CD8-positive, alpha-beta memory T cell (primary cell): ENCODE measurements around the gene KIAA0232. TPM values are rescaled to one million over a fixed set of nuclear protein-coding genes. Genes with fewer than 3 reads are reported as not detected.

Experiments
- CTCF ChIA-PET: fragments of 350-600 bp; sonication (Branson Sonifier 250); formaldehyde crosslinking; loops from one replicate; lab custom pipeline; 2021; ENCODE audit warnings: antibody characterized with exemption; lab: Charles Lee
- POLR2A ChIA-PET: fragments of 350-600 bp; sonication (Branson Sonifier 250); formaldehyde crosslinking; loops from one replicate; lab custom pipeline; 2021; ENCODE audit warnings: antibody characterized with exemption; lab: Charles Lee
- DNase-seq, 5 donors: peaks; one replicate each; pipeline versions ENCODE4 v3.0.0 to v3.0.0-alpha.2; 2020 to 2022; ENCODE audit warnings: mixed read lengths in 1 of 5
- H3K27ac ChIP-seq: one replicate; pipeline ENCODE4 v1.7.0; 2013; ENCODE audit warnings: low read depth, mild to moderate bottlenecking, low read length, moderate library complexity
- H3K27me3 ChIP-seq: 2 replicates; pipeline ENCODE4 v1.7.0; 2013; ENCODE audit warnings: low read length, mild to moderate bottlenecking; ENCODE audit not compliant: insufficient read depth, poor library complexity, severe bottlenecking
- H3K36me3 ChIP-seq: 2 replicates; pipeline ENCODE4 v1.7.0; 2013; ENCODE audit warnings: mild to moderate bottlenecking, low read length, moderate library complexity; ENCODE audit not compliant: insufficient read depth
- H3K4me1 ChIP-seq: 2 replicates; pipeline ENCODE4 v1.7.0; 2013; ENCODE audit warnings: mild to moderate bottlenecking, low read length, moderate library complexity; ENCODE audit not compliant: insufficient read depth
- H3K4me3 ChIP-seq: 2 replicates; pipeline ENCODE4 v1.7.0; 2013; ENCODE audit warnings: mild to moderate bottlenecking, low read length
- H3K9me3 ChIP-seq: 2 replicates; pipeline ENCODE4 v1.7.0; 2013; ENCODE audit warnings: mild to moderate bottlenecking, low read length
- H3K27ac Mint-ChIP-seq, 8 donors: one replicate each; pipeline ENCODE4 v1.8.0; 2020 to 2021; ENCODE audit warnings: mixed read lengths in 8 of 8, mild to moderate bottlenecking in 6 of 8, inconsistent platforms in 3 of 8, moderate library complexity in 3 of 8
- H3K27me3 Mint-ChIP-seq, 2 donors: one replicate each; pipeline ENCODE4 v1.8.0; 2020 to 2021; ENCODE audit warnings: mixed read lengths in 2 of 2, mild to moderate bottlenecking in 1 of 2, moderate library complexity in 1 of 2
- H3K36me3 Mint-ChIP-seq, 3 donors: one replicate each; pipeline ENCODE4 v1.8.0; 2020 to 2021; ENCODE audit warnings: mixed read lengths in 3 of 3, inconsistent platforms in 1 of 3, mild to moderate bottlenecking in 1 of 3
- H3K4me1 Mint-ChIP-seq, 3 donors: one replicate each; pipeline ENCODE4 v1.8.0; 2020 to 2021; ENCODE audit warnings: mixed read lengths in 3 of 3, inconsistent platforms in 1 of 3, mild to moderate bottlenecking in 1 of 3
- H3K4me3 Mint-ChIP-seq, 7 donors: one replicate each; pipeline ENCODE4 v1.8.0; 2020 to 2021; ENCODE audit warnings: mixed read lengths in 7 of 7, mild to moderate bottlenecking in 6 of 7, moderate library complexity in 4 of 7, inconsistent platforms in 2 of 7
- H3K9me3 Mint-ChIP-seq, 5 donors: one replicate each; pipeline ENCODE4 v1.8.0; 2020 to 2022; ENCODE audit warnings: mixed read lengths in 5 of 5, mild to moderate bottlenecking in 3 of 5, moderate library complexity in 2 of 5, inconsistent platforms in 1 of 5
- polyA plus RNA-seq: library from polyadenylated mRNA; unstranded; fragments of 300-500 nt; fragmentation: Illumina TruSeq; gene quantifications from one replicate; pipeline ENCODE4 v1.2.3, GENCODE V29; 2021
- total RNA-seq, 2 experiments: library from RNA; stranded (reverse); gene quantifications; one replicate each; pipeline ENCODE4 v1.2.3, GENCODE V29; 2021

Gene KIAA0232
- total and polyA plus RNA-seq, 3 experiments from 2014 or later: 13.6 to 16.4 (median 16.0) TPM

GRCh38 chr4:6775746-6776145 is 6.8 kb upstream of the KIAA0232 start:
- no peaks in the 10 kb centered on the region for H3K36me3 ChIP-seq
- peak overlapping the region in 3 of 8 donors; percentile 42 to 79 (median 73) for H3K27ac Mint-ChIP-seq
- ChIA-PET CTCF (interaction anchor here (0.6 to 1.4 kb wide), 3 partner anchors 15 to 98 kb away, joined by 3 to 4 read pairs (median 4); partner anchors contain the start of gene BLOC1S4), POLR2A (no interaction called here)
- H3K9me3 ChIP-seq: no peaks in the 10 kb centered on the region
- no peaks in the 10 kb centered on the region for H3K36me3 Mint-ChIP-seq
- no peaks in the 10 kb centered on the region for H3K9me3 Mint-ChIP-seq
- DNase-seq: no peak
- H3K4me3 Mint-ChIP-seq: no peak overlapping the region
- no peak overlapping the region for H3K27ac ChIP-seq
- no peak overlapping the region for H3K4me3 ChIP-seq
- H3K27me3 ChIP-seq: no peaks in the 10 kb centered on the region
- H3K4me1 Mint-ChIP-seq: peaks cover 41 to 46% (median 41%) of the 10 kb centered on the region in 3 donors
- no peaks in the 10 kb centered on the region for H3K27me3 Mint-ChIP-seq
- H3K4me1 ChIP-seq: peaks cover 30% of the 10 kb centered on the region

GRCh38 chr4:6776920-6777635 is 5.4 kb upstream of the KIAA0232 start:
- H3K4me3 Mint-ChIP-seq: peak overlapping the region; percentile 24 to 78 (median 61)
- ChIA-PET POLR2A (interaction anchor here (0.7 kb wide), 1 partner anchor 59 kb away, joined by 3 read pairs; no protein-coding TSS in a partner anchor), CTCF (interaction anchor here (0.8 to 1.0 kb wide), 2 partner anchors 97 to 104 kb away, joined by 3 to 4 read pairs; no protein-coding TSS in a partner anchor)
- H3K9me3 ChIP-seq: no peaks in the 10 kb centered on the region
- no peaks in the 10 kb centered on the region for H3K27me3 ChIP-seq
- H3K36me3 Mint-ChIP-seq: no peaks in the 10 kb centered on the region
- H3K4me3 ChIP-seq: no peak overlapping the region
- H3K27me3 Mint-ChIP-seq: no peaks in the 10 kb centered on the region
- DNase-seq: peak in 1 of 5 donors; percentile 19
- H3K27ac Mint-ChIP-seq: peak overlapping the region; percentile 14 to 99 (median 93)
- peaks cover 51 to 57% (median 53%) of the 10 kb centered on the region in 3 donors for H3K4me1 Mint-ChIP-seq
- peak overlapping the region; percentile 12 for H3K27ac ChIP-seq
- peaks cover 36% of the 10 kb centered on the region for H3K4me1 ChIP-seq
- no peaks in the 10 kb centered on the region for H3K9me3 Mint-ChIP-seq
- no peaks in the 10 kb centered on the region for H3K36me3 ChIP-seq

GRCh38 chr4:6777636-6778281 is 4.8 kb upstream of the KIAA0232 start:
- peaks cover 51 to 57% (median 53%) of the 10 kb centered on the region in 3 donors for H3K4me1 Mint-ChIP-seq

GRCh38 chr4:6778435-6778834 is 4.1 kb upstream of the KIAA0232 start:
- peak overlapping the region in 3 of 7 donors; percentile 9 to 78 (median 60) for H3K4me3 Mint-ChIP-seq
- H3K4me3 ChIP-seq: no peak overlapping the region

More at GRCh38 chr4:6777636-6778281, 4.8 kb upstream of the KIAA0232 start:
- no peaks in the 10 kb centered on the region for H3K36me3 Mint-ChIP-seq
- no peaks in the 10 kb centered on the region for H3K9me3 Mint-ChIP-seq
- no peaks in the 10 kb centered on the region for H3K27me3 Mint-ChIP-seq
- ChIA-PET POLR2A (no interaction called here), CTCF (interaction anchor here (1.0 kb wide), 1 partner anchor 96 kb away, joined by 4 read pairs; no protein-coding TSS in a partner anchor)
- H3K27ac Mint-ChIP-seq: peak overlapping the region; percentile 71 to 99 (median 94)
- Histone ChIP-seq H3K27me3 (no peaks in the 10 kb centered on the region), H3K36me3 (no peaks in the 10 kb centered on the region), H3K4me3 (no peak overlapping the region), H3K4me1 (peaks cover 36% of the 10 kb centered on the region), H3K27ac (peak overlapping the region; percentile 12), H3K9me3 (no peaks in the 10 kb centered on the region)
- peak overlapping the region; percentile 24 to 78 (median 61) for H3K4me3 Mint-ChIP-seq
- DNase-seq: peak in 1 of 5 donors; percentile 25

GRCh38 chr4:6779667-6780565 is 2.6 kb upstream of the KIAA0232 start:
- H3K27ac ChIP-seq: no peak overlapping the region
- Mint-ChIP-seq H3K4me3 (peak overlapping the region in 6 of 7 donors; percentile 16 to 84 (median 80)), H3K27me3 (no peaks in the 10 kb centered on the region), H3K9me3 (no peaks in the 10 kb centered on the region), H3K36me3 (no peaks in the 10 kb centered on the region), H3K4me1 (peaks cover 62 to 71% (median 66%) of the 10 kb centered on the region in 3 donors), H3K27ac (peak overlapping the region in 7 of 8 donors; percentile 4 to 93 (median 73))
- H3K36me3 ChIP-seq: no peaks in the 10 kb centered on the region
- ChIA-PET POLR2A (interaction anchor here (0.6 kb wide), 1 partner anchor 74 kb away, joined by 4 read pairs; no protein-coding TSS in a partner anchor), CTCF (interaction anchor here (1.0 to 2.3 kb wide), 6 partner anchors 60 to 264 kb away, joined by 3 to 6 read pairs (median 4); partner anchors contain the start of gene TADA2B)
- H3K4me1 ChIP-seq: peaks cover 47% of the 10 kb centered on the region
- H3K4me3 ChIP-seq: no peak overlapping the region
- H3K9me3 ChIP-seq: no peaks in the 10 kb centered on the region
- H3K27me3 ChIP-seq: no peaks in the 10 kb centered on the region
- no peak for DNase-seq

More at GRCh38 chr4:6778435-6778834, 4.1 kb upstream of the KIAA0232 start:
- no peaks in the 10 kb centered on the region for H3K27me3 ChIP-seq
- no peaks in the 10 kb centered on the region for H3K9me3 Mint-ChIP-seq
- H3K27ac Mint-ChIP-seq: peak overlapping the region; percentile 14 to 99 (median 94)
- no peak for DNase-seq
- ChIA-PET CTCF (interaction anchor here (1.0 kb wide), 1 partner anchor 95 kb away, joined by 4 read pairs; no protein-coding TSS in a partner anchor), POLR2A (no interaction called here)
- peaks cover 51 to 57% (median 53%) of the 10 kb centered on the region in 3 donors for H3K4me1 Mint-ChIP-seq
- no peaks in the 10 kb centered on the region for H3K27me3 Mint-ChIP-seq
- no peaks in the 10 kb centered on the region for H3K36me3 ChIP-seq
- H3K36me3 Mint-ChIP-seq: no peaks in the 10 kb centered on the region
- H3K27ac ChIP-seq: peak overlapping the region; percentile 12
- H3K9me3 ChIP-seq: no peaks in the 10 kb centered on the region
- H3K4me1 ChIP-seq: peaks cover 36% of the 10 kb centered on the region

GRCh38 chr4:6781113-6781512 is 1.4 kb upstream of the KIAA0232 start:
- Histone ChIP-seq H3K27me3 (no peaks in the 10 kb centered on the region), H3K36me3 (no peaks in the 10 kb centered on the region), H3K27ac (no peak overlapping the region), H3K4me3 (no peak overlapping the region), H3K4me1 (peaks cover 51% of the 10 kb centered on the region), H3K9me3 (no peaks in the 10 kb centered on the region)
- DNase-seq: no peak
- Mint-ChIP-seq H3K27me3 (no peaks in the 10 kb centered on the region), H3K4me1 (peaks cover 64 to 73% (median 71%) of the 10 kb centered on the region in 3 donors), H3K4me3 (peak overlapping the region; percentile 74 to 84 (median 82)), H3K36me3 (peaks cover 0 to 5% (median 0%) of the 10 kb centered on the region in 3 donors), H3K27ac (peak overlapping the region in 7 of 8 donors; percentile 73 to 93 (median 87)), H3K9me3 (no peaks in the 10 kb centered on the region)
- POLR2A ChIA-PET: interaction anchor here (0.7 kb wide), 1 partner anchor 19 kb away, joined by 3 read pairs; no protein-coding TSS in a partner anchor
- CTCF ChIA-PET: interaction anchor here (1.5 to 2.3 kb wide), 3 partner anchors 63 to 262 kb away, joined by 3 to 6 read pairs (median 5); partner anchors contain the start of gene TADA2B

GRCh38 chr4:6781561-6781960 is 966 bp upstream of the KIAA0232 start:
- peaks cover 0 to 7% (median 0%) of the 10 kb centered on the region in 3 donors for H3K36me3 Mint-ChIP-seq
- peak in 1 of 5 donors; percentile 17 for DNase-seq
- Histone ChIP-seq H3K9me3 (no peaks in the 10 kb centered on the region), H3K4me3 (peak overlapping the region; percentile 29), H3K27ac (peak overlapping the region; percentile 85), H3K27me3 (no peaks in the 10 kb centered on the region), H3K4me1 (peaks cover 51% of the 10 kb centered on the region), H3K36me3 (no peaks in the 10 kb centered on the region)
- CTCF ChIA-PET: interaction anchor here (0.6 to 2.3 kb wide), 5 partner anchors 63 to 262 kb away, joined by 3 to 6 read pairs (median 3); partner anchors contain the start of gene TADA2B
- peak overlapping the region; percentile 73 to 93 (median 86) for H3K27ac Mint-ChIP-seq
- POLR2A ChIA-PET: interaction anchor here (0.7 to 1.5 kb wide), 5 partner anchors 13 to 107 kb away, joined by 3 to 6 read pairs (median 4); no protein-coding TSS in a partner anchor
- peak overlapping the region; percentile 74 to 84 (median 82) for H3K4me3 Mint-ChIP-seq
- peaks cover 64 to 74% (median 73%) of the 10 kb centered on the region in 3 donors for H3K4me1 Mint-ChIP-seq
- H3K27me3 Mint-ChIP-seq: no peaks in the 10 kb centered on the region
- H3K9me3 Mint-ChIP-seq: no peaks in the 10 kb centered on the region
